GDM1 (cell line): Measurements from ENCODE around the gene USF3.

ENCODE experiments used
- DNase-seq: peaks from one replicate; lab custom pipeline; 2025; lab: John Stamatoyannopoulos, UW

USF3 gene

GRCh38 chr3:113606539-113607218, 89.8 kb downstream of the USF3 start:
- DNase-seq: peak; percentile 84

- DNase-seq: no peak
Measured at GRCh38 chr3:113602836-113603235, 93.6 kb downstream of the USF3 start.

GRCh38 chr3:113602256-113602655, 94.2 kb downstream of the USF3 start:
- DNase-seq: no peak

- DNase-seq: no peak
Measured at GRCh38 chr3:113601240-113601639, 95.2 kb downstream of the USF3 start.

- no peak for DNase-seq
Measured at GRCh38 chr3:113600418-113601182, 95.8 kb downstream of the USF3 start.
